ENCODE measurements around the gene PFDN1. TPM values are rescaled to one million over a fixed set of nuclear protein-coding genes. Genes with fewer than 3 reads are reported as not detected.

Gene PFDN1
- total and polyA plus RNA-seq, 2 experiments from 2014 or later, result 119 to 256 TPM

DNA sequence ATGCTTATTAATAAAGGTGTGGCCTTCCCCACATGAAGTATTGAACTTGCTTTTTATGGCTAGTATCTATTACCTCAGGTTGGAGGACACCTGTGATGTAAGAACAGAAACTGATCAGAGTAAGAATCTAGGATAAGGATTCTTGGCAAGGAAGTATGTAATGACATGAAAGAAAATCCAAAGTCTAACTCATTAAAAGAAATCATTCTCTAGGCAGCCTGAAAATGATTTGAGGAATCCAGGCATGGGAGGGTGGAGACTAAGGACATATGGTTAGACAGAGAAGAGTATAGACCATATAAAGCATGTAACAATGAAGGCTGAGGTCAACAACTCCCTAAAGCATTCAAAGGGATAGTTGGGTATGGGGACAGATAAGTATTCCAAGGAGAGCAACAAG, 32.9 kb downstream of the PFDN1 start (continued):
- TF ChIP-seq EZH2 (IDR thresholded peaks at IDR 0.05; ENCODE audit: low read depth, unreplicated experiment) (no peak), CTCF (conservative IDR thresholded peaks at IDR 0.05; ENCODE audit: low read depth in 2 of 2) (no peak)

- Histone ChIP-seq H3K27ac (ENCODE audit: low read depth) (no peak overlapping the region), H2AFZ (no peak overlapping the region), H3F3A (replicated peaks; ENCODE audit: low read depth) (no peaks in the 10 kb centered on the region), H3K79me2 (replicated peaks; ENCODE audit: insufficient read depth) (peaks cover 34% of the 10 kb centered on the region), H3K4me1 (ENCODE audit: insufficient read depth) (0 out of 2 replicates have a peak, but pooled peaks cover 9% of the 10 kb centered on the region), H3K9me2 (ENCODE audit: insufficient read depth) (no peaks in the 10 kb centered on the region), H3K36me3 (ENCODE audit: insufficient read depth) (no peaks in the 10 kb centered on the region), H3K4me3 (no peak overlapping the region), H3K27me3 (ENCODE audit: insufficient read depth) (no peaks in the 10 kb centered on the region), H3K4me2 (no peak overlapping the region), H4K20me1 (replicated peaks; ENCODE audit: insufficient read depth) (peaks cover 7% of the 10 kb centered on the region; the same call in 1 of the 2 replicates)
- TF ChIP-seq NANOG (IDR thresholded peaks at IDR 0.05; ENCODE audit: borderline replicate concordance) (no peak), STAT1 (IDR thresholded peaks at IDR 0.05; ENCODE audit: unreplicated experiment) (no peak), CTCF (conservative IDR thresholded peaks at IDR 0.05; ENCODE audit: low read depth in 2 of 2) (no peak), EZH2 (IDR thresholded peaks at IDR 0.05; ENCODE audit: low read depth, unreplicated experiment) (no peak), EZH2phosphoT487 (IDR thresholded peaks at IDR 0.05; ENCODE audit: unreplicated experiment) (no peak), POLR2AphosphoS5 (IDR thresholded peaks at IDR 0.05; ENCODE audit: low read depth) (no peak)
- H3K4me1 Mint-ChIP-seq, result peaks cover 22% of the 10 kb centered on the region
- peaks cover 2% of the 10 kb centered on the region for H3K27me3 Mint-ChIP-seq (ENCODE audit: insufficient read depth, low read depth, poor library complexity)
- no peak for ATAC-seq
- H3K4me3 Mint-ChIP-seq, result no peak overlapping the region
- peaks cover 5% of the 10 kb centered on the region; the same call in 1 of the 3 replicates for H3K36me3 Mint-ChIP-seq (ENCODE audit: low read depth)
- no peaks in the 10 kb centered on the region for H3K9me3 Mint-ChIP-seq
- H3K27ac Mint-ChIP-seq, result peak overlapping the region; percentile 83
- no peak for DNase-seq (ENCODE audit: low spot score)
These were observed 35.3 kb downstream of the PFDN1 start for GRCh38 chr5:140267559-140268018.

GRCh38 chr5:140267201-140267540, 35.7 kb downstream of the PFDN1 start:
- Histone ChIP-seq H3K4me2 (no peak overlapping the region), H3K4me3 (no peak overlapping the region), H3K4me1 (ENCODE audit: insufficient read depth) (0 out of 2 replicates have a peak, but pooled peaks cover 9% of the 10 kb centered on the region), H3K9me2 (ENCODE audit: insufficient read depth) (no peaks in the 10 kb centered on the region), H3K27ac (ENCODE audit: low read depth) (no peak overlapping the region), H3K27me3 (ENCODE audit: insufficient read depth) (no peaks in the 10 kb centered on the region), H3F3A (replicated peaks; ENCODE audit: low read depth) (no peaks in the 10 kb centered on the region), H2AFZ (no peak overlapping the region), H3K36me3 (ENCODE audit: insufficient read depth) (no peaks in the 10 kb centered on the region), H4K20me1 (replicated peaks; ENCODE audit: insufficient read depth) (peaks cover 7% of the 10 kb centered on the region; the same call in 1 of the 2 replicates), H3K79me2 (replicated peaks; ENCODE audit: insufficient read depth) (peaks cover 34% of the 10 kb centered on the region)
- peaks cover 2% of the 10 kb centered on the region for H3K27me3 Mint-ChIP-seq (ENCODE audit: insufficient read depth, low read depth, poor library complexity)
- DNase-seq (ENCODE audit: low spot score) (no peak), ATAC-seq (peak; percentile 55)
- peak overlapping the region; percentile 83 for H3K27ac Mint-ChIP-seq
- H3K9me3 Mint-ChIP-seq, result no peaks in the 10 kb centered on the region
- H3K36me3 Mint-ChIP-seq (ENCODE audit: low read depth), result peaks cover 5% of the 10 kb centered on the region; the same call in 1 of the 3 replicates
- H3K4me1 Mint-ChIP-seq, result peaks cover 22% of the 10 kb centered on the region
- H3K4me3 Mint-ChIP-seq, result no peak overlapping the region
- no peak for TF ChIP-seq CREB1 (CRISPR knock-in tag; IDR thresholded peaks at IDR 0.05; ENCODE audit: low read depth)
- no peak for TF ChIP-seq ZNF331 (CRISPR knock-in tag; IDR thresholded peaks at IDR 0.05; ENCODE audit: low read depth)
- no peak for TF ChIP-seq POLR2AphosphoS5 (IDR thresholded peaks at IDR 0.05; ENCODE audit: low read depth)
- TF ChIP-seq, protein P1, sequence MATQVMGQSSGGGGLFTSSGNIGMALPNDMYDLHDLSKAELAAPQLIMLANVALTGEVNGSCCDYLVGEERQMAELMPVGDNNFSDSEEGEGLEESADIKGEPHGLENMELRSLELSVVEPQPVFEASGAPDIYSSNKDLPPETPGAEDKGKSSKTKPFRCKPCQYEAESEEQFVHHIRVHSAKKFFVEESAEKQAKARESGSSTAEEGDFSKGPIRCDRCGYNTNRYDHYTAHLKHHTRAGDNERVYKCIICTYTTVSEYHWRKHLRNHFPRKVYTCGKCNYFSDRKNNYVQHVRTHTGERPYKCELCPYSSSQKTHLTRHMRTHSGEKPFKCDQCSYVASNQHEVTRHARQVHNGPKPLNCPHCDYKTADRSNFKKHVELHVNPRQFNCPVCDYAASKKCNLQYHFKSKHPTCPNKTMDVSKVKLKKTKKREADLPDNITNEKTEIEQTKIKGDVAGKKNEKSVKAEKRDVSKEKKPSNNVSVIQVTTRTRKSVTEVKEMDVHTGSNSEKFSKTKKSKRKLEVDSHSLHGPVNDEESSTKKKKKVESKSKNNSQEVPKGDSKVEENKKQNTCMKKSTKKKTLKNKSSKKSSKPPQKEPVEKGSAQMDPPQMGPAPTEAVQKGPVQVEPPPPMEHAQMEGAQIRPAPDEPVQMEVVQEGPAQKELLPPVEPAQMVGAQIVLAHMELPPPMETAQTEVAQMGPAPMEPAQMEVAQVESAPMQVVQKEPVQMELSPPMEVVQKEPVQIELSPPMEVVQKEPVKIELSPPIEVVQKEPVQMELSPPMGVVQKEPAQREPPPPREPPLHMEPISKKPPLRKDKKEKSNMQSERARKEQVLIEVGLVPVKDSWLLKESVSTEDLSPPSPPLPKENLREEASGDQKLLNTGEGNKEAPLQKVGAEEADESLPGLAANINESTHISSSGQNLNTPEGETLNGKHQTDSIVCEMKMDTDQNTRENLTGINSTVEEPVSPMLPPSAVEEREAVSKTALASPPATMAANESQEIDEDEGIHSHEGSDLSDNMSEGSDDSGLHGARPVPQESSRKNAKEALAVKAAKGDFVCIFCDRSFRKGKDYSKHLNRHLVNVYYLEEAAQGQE (IDR thresholded peaks at IDR 0.05; ENCODE audit: unreplicated experiment), result no peak
- TF ChIP-seq NANOG (IDR thresholded peaks at IDR 0.05; ENCODE audit: borderline replicate concordance), result no peak
- TF ChIP-seq JUNB (IDR thresholded peaks at IDR 0.05; ENCODE audit: unreplicated experiment), result no peak
- no peak for TF ChIP-seq ETS1 (IDR thresholded peaks at IDR 0.05)
- no peak for TF ChIP-seq EZH2phosphoT487 (IDR thresholded peaks at IDR 0.05; ENCODE audit: unreplicated experiment)
- TF ChIP-seq CTCF (conservative IDR thresholded peaks at IDR 0.05; ENCODE audit: low read depth in 2 of 2), result no peak

Data from GM23338 (cell line).